GM23248 (cell line): Measurements from ENCODE around the gene PTPN6.

ENCODE experiments used
- EZH2 ChIP-seq: fragments of 200-600 bp; sonication (generic); IDR thresholded peaks from 2 replicates; pipeline ENCODE4 v1.6.1; 2018; ENCODE audit warnings: antibody characterized with exemption, mild to moderate bottlenecking; ENCODE audit not compliant: insufficient read depth, poor library complexity, severe bottlenecking
- EZH2phosphoT487 ChIP-seq: fragments of 200-600 bp; sonication (generic); IDR thresholded peaks from 2 replicates; pipeline ENCODE4 v1.6.1; 2018; ENCODE audit warnings: antibody characterized with exemption, moderate library complexity, mild to moderate bottlenecking, low read depth; ENCODE audit not compliant: insufficient read depth

DNA sequence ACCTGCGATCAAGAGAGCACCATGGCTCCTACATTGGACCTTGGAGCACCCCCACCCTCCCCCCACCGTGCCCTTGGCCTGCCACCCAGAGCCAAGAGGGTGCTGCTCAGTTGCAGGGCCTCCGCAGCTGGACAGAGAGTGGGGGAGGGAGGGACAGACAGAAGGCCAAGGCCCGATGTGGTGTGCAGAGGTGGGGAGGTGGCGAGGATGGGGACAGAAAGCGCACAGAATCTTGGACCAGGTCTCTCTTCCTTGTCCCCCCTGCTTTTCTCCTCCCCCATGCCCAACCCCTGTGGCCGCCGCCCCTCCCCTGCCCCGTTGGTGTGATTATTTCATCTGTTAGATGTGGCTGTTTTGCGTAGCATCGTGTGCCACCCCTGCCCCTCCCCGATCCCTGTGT is 9.4 kb upstream of the PTPN6 start:
- no peak for TF ChIP-seq EZH2phosphoT487
- no peak for TF ChIP-seq EZH2
